Thyroid gland (tissue), 4 donors: ENCODE measurements around the gene CIP2A. TPM values are rescaled to one million over a fixed set of nuclear protein-coding genes. Genes with fewer than 3 reads are reported as not detected.

Source experiments
- DNase-seq, 2 donors: peaks; one replicate each; pipeline ENCODE4 v3.0.0-alpha.2; 2019
- H3K27ac ChIP-seq, 3 donors: fragments of 200-600 bp; sonication (generic); 1 replicate in 2 of 3; 2 replicates in 1 of 3; pipeline ENCODE4 v1.5.1; 2016 to 2019; ENCODE audit warnings: mild to moderate bottlenecking in 1 of 3, moderate library complexity in 1 of 3
- H3K27me3 ChIP-seq: fragments of 200-600 bp; sonication (generic); one replicate; pipeline ENCODE4 v1.5.1; 2019
- H3K36me3 ChIP-seq, 2 donors: fragments of 200-600 bp; sonication (generic); one replicate each; pipeline ENCODE4 v1.5.1; 2016 to 2019
- H3K4me1 ChIP-seq, 2 donors: fragments of 200-600 bp; sonication (generic); one replicate each; pipeline ENCODE4 v1.5.1; 2017 to 2019
- H3K4me3 ChIP-seq, 3 donors: fragments of 200-600 bp; sonication (generic); replicated peaks in 1 of 3; 1 replicate in 2 of 3; 2 replicates in 1 of 3; pipeline ENCODE4 v1.5.1; 2016; ENCODE audit warnings: mild to moderate bottlenecking in 1 of 3
- H3K9me3 ChIP-seq: fragments of 200-600 bp; sonication (generic); one replicate; pipeline ENCODE4 v1.5.1; 2017
- POLR2A ChIP-seq, 2 donors: fragments of 450-650 bp; IDR thresholded peaks; one replicate each; pipeline ENCODE4 v1.6.1; 2017; ENCODE audit warnings: antibody characterized with exemption in 2 of 2, mild to moderate bottlenecking in 2 of 2, moderate library complexity in 1 of 2
- WGBS, 2 donors: methylation state at CpG; one replicate each; pipeline ENCODE4 v1.1.5; 2017; 5-methylcytosine and 5-hydroxymethylcytosine counted together
- intact Hi-C: fragments of 100-400 bp; cut with DNase I; formaldehyde crosslinking; loops from one replicate; pipeline ENCODE4 v1.15.1; 2023
- total RNA-seq, 4 donors: library from RNA; depleted of rRNA; stranded (reverse); fragments of >200 nt; gene quantifications; one replicate each; pipeline ENCODE4 v1.2.3, GENCODE V29; 2016
- TF ChIP-seq, protein P1 (sequence below), 6 experiments: fragments of 200-600 bp in 3 of 6; fragments of 450-650 bp in 3 of 6; sonication (generic) in 3 of 6; IDR thresholded peaks; one replicate each; pipeline ENCODE4 v1.5.1; 2016 to 2019; ENCODE audit warnings: antibody characterized with exemption in 6 of 6, mild to moderate bottlenecking in 2 of 6, inconsistent platforms in 1 of 6, moderate library complexity in 1 of 6

CIP2A gene
- total RNA-seq, 4 donors from 2014 or later: 3.6 to 8.1 (median 3.8) TPM

DNA sequence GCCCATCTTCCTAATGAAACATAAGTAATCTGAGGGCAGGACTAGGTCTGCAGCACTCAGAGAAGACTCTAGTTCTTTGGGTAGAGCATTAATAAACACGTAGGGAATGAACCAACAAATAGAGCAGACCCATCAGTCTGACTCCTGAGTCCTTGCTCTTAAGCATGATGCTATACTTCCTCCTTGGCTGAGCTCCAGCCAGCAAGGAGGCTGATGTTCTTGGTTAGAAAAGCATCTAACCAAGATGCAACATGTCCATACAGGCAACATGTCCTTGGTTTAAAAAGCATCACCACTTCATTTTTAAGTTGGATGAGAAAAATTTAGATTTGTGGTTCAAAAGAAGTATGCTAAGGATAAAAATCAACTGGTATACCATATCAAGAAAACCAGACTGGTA lies 70.3 kb downstream of the CIP2A start:
- TF ChIP-seq POLR2A (IDR thresholded peaks at IDR 0.05): no peak
- TF ChIP-seq, protein P1, sequence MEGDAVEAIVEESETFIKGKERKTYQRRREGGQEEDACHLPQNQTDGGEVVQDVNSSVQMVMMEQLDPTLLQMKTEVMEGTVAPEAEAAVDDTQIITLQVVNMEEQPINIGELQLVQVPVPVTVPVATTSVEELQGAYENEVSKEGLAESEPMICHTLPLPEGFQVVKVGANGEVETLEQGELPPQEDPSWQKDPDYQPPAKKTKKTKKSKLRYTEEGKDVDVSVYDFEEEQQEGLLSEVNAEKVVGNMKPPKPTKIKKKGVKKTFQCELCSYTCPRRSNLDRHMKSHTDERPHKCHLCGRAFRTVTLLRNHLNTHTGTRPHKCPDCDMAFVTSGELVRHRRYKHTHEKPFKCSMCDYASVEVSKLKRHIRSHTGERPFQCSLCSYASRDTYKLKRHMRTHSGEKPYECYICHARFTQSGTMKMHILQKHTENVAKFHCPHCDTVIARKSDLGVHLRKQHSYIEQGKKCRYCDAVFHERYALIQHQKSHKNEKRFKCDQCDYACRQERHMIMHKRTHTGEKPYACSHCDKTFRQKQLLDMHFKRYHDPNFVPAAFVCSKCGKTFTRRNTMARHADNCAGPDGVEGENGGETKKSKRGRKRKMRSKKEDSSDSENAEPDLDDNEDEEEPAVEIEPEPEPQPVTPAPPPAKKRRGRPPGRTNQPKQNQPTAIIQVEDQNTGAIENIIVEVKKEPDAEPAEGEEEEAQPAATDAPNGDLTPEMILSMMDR (IDR thresholded peaks at IDR 0.05): no peak
- Histone ChIP-seq H3K36me3 (no peaks in the 10 kb centered on the region), H3K4me1 (no peaks in the 10 kb centered on the region), H3K4me3 (no peak overlapping the region), H3K27me3 (no peaks in the 10 kb centered on the region), H3K9me3 (no peaks in the 10 kb centered on the region), H3K27ac (no peak overlapping the region)
- WGBS, 2 donors: 77 to 79% methylated on average over 1 of the region's 1 CpG
- DNase-seq: no peak
- intact Hi-C loops: no loop called here

DNA sequence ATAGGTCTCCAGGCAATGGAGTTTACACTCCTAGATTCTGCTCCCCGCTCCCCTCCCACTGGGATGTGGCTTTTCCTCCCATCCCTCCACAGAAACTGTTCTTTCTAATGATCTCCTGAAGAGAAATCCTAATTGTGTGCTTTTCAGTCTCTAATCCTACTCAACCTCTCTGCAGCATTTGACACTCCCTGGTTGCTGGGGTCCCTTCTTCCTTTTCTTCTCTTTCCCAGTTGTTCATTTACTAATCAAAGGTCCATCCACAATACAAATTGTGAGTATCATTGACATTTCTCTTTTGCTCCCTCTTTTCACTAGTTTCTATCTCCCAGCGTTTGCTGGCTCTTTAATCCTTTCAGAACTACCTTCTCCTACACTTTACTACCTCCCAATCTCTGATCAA lies 72.4 kb downstream of the CIP2A start:
- Histone ChIP-seq H3K27me3 (no peaks in the 10 kb centered on the region), H3K36me3 (no peaks in the 10 kb centered on the region), H3K4me3 (no peak overlapping the region), H3K9me3 (no peaks in the 10 kb centered on the region), H3K27ac (no peak overlapping the region), H3K4me1 (no peaks in the 10 kb centered on the region)
- 89 to 91% methylated on average over 2 of the region's 2 CpGs for WGBS, 2 donors
- intact Hi-C loops: no loop called here
- no peak for DNase-seq
- TF ChIP-seq, protein P1 (IDR thresholded peaks at IDR 0.05): no peak
- no peak for TF ChIP-seq POLR2A (IDR thresholded peaks at IDR 0.05)

DNA sequence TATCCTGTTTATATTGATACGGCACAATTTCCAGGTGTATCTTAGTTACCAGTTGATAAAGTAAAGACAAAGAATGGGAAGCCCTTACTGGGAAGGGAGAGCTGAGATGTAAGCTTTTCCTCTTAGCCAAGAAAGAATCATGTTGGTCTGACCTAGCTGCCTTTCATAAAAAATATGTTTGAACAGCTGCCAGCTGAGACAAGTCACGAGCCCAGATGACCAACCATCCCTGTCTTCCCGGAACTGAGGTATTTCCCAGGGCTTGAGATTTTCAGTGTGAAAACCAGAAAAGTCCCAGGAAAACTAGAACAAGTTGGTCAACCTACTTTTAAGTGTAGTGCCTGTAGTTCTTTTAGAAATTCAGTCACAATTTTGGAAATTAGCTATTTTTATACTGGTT lies 75.3 kb downstream of the CIP2A start:
- no peak for DNase-seq
- Histone ChIP-seq H3K4me3 (no peak overlapping the region), H3K27me3 (no peaks in the 10 kb centered on the region), H3K36me3 (no peaks in the 10 kb centered on the region), H3K9me3 (no peaks in the 10 kb centered on the region), H3K27ac (no peak overlapping the region), H3K4me1 (no peaks in the 10 kb centered on the region)
- TF ChIP-seq, protein P1 (IDR thresholded peaks at IDR 0.05): no peak
- no peak for TF ChIP-seq POLR2A (IDR thresholded peaks at IDR 0.05)
- intact Hi-C loops: no loop called here
- WGBS, 2 donors: 60 to 66% methylated on average over 3 of the region's 3 CpGs

DNA sequence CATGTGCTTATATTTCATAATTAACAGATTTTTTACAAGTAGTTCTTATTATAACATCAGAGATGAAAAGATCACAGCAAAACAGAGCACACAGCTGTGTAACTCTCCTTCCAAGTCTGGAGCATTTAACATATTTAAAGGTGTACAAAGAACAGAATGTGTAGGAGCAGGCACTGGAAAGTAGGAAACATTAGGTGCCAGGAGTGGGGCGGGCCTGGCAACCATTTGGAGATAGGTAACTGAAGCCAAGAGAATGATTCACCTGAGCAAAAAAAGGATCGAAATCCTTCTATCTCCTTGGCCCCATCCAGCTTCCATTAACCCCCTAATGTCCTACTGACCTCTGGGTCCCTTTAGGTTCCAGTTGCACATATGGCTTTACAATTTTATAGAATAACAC lies 76.6 kb downstream of the CIP2A start:
- Histone ChIP-seq H3K36me3 (no peaks in the 10 kb centered on the region), H3K4me3 (no peak overlapping the region), H3K4me1 (no peaks in the 10 kb centered on the region), H3K9me3 (no peaks in the 10 kb centered on the region), H3K27ac (no peak overlapping the region), H3K27me3 (no peaks in the 10 kb centered on the region)
- DNase-seq: no peak
- intact Hi-C loops: no loop called here
- TF ChIP-seq POLR2A (IDR thresholded peaks at IDR 0.05): no peak
- TF ChIP-seq, protein P1 (IDR thresholded peaks at IDR 0.05): no peak
- WGBS, 2 donors: 69 to 86% methylated on average over 2 of the region's 2 CpGs

DNA sequence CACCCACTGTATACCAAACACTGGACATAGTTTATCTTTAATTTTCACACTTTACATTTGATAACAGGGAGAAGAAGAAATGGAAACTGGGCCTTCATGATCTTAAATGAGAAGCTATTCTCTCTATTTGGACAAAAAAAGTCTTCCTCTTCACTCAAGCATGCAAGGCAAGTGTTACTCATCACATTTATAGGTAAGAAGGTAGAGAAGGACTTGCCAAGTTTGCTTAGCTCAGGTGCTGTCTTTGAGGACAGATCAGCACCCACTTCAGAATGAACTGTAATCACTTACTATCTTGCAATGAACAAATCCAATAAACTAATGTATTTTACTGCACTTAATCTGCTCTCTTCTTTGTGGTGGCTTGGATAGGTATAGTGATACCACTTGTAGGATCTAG lies 77.7 kb downstream of the CIP2A start:
- DNase-seq: no peak
- Histone ChIP-seq H3K4me1 (no peaks in the 10 kb centered on the region), H3K27ac (no peak overlapping the region), H3K36me3 (no peaks in the 10 kb centered on the region), H3K4me3 (no peak overlapping the region), H3K27me3 (no peaks in the 10 kb centered on the region), H3K9me3 (no peaks in the 10 kb centered on the region)
- intact Hi-C loops: no loop called here
- no peak for TF ChIP-seq POLR2A (IDR thresholded peaks at IDR 0.05)
- TF ChIP-seq, protein P1 (IDR thresholded peaks at IDR 0.05): no peak
